GM06990 (cell line): ENCODE results near the gene CSF1.
"Not testable (repeated sequence)": the region's sequence is repeated elsewhere in the genome, so short reads cannot be mapped to it uniquely, and the experiment has no call there.

Experiments used
- DNase-seq: peaks from one replicate; pipeline ENCODE4 v3.0.0-alpha.2; 2011; ENCODE audit not compliant: insufficient read length; ENCODE audit errors: extremely low read depth
- H3K27me3 ChIP-seq: replicated peaks from 2 replicates; pipeline ENCODE4 v1.6.0; 2011; ENCODE audit warnings: low read length; ENCODE audit not compliant: control insufficient read depth, insufficient read depth
- H3K36me3 ChIP-seq: 2 replicates; pipeline ENCODE4 v1.5.1; 2011; ENCODE audit warnings: low read length; ENCODE audit not compliant: control insufficient read depth, insufficient read depth
- H3K4me3 ChIP-seq: replicated peaks from 2 replicates; pipeline ENCODE4 v1.5.1; 2011; ENCODE audit warnings: low read depth, mild to moderate bottlenecking, control low read depth, low read length
- CTCF ChIP-seq: IDR thresholded peaks from 2 replicates; pipeline ENCODE4 v1.5.1; 2011; ENCODE audit warnings: low read length, control low read depth, mild to moderate bottlenecking, inconsistent platforms; ENCODE audit not compliant: insufficient read depth, poor library complexity, severe bottlenecking

The CSF1 gene

GRCh38 chr1:109910123-109910962, at the start of gene CSF1:
TSS of gene CSF1 (plus strand) at chr1:109910849. CDS start at chr1:109911024, 175 bp downstream.
- DNase-seq, result peak; percentile 73
- H3K36me3 ChIP-seq, result peaks cover 6% of the 10 kb centered on the region
- peak within 1 kb of the TSS; percentile 84 for H3K4me3 ChIP-seq
- no peak for TF ChIP-seq CTCF
- H3K27me3 ChIP-seq, result no peaks in the 10 kb centered on the region

- H3K27me3 ChIP-seq, H3K4me3 ChIP-seq, DNase-seq, H3K36me3 ChIP-seq: not testable (repeated sequence)
These were observed 49.0 kb upstream of the CSF1 start for GRCh38 chr1:109861616-109862015.

GRCh38 chr1:109863667-109864046, 47.0 kb upstream of the CSF1 start:
- no peak for TF ChIP-seq CTCF
- no peak for DNase-seq
- Histone ChIP-seq H3K27me3 (no peaks in the 10 kb centered on the region), H3K4me3 (no peak overlapping the region), H3K36me3 (no peaks in the 10 kb centered on the region)

- no peak for TF ChIP-seq CTCF
- no peak overlapping the region for H3K4me3 ChIP-seq
- no peak for DNase-seq
These were observed 46.4 kb upstream of the CSF1 start for GRCh38 chr1:109864047-109864822.

GRCh38 chr1:109864930-109865612, 45.6 kb upstream of the CSF1 start:
- no peaks in the 10 kb centered on the region for H3K36me3 ChIP-seq
- DNase-seq, result no peak
- no peaks in the 10 kb centered on the region for H3K27me3 ChIP-seq
- no peak for TF ChIP-seq CTCF
- no peak overlapping the region for H3K4me3 ChIP-seq

More at GRCh38 chr1:109864047-109864822, 46.4 kb upstream of the CSF1 start:
- H3K36me3 ChIP-seq, result no peaks in the 10 kb centered on the region
- no peaks in the 10 kb centered on the region for H3K27me3 ChIP-seq

- Histone ChIP-seq H3K4me3 (no peak overlapping the region), H3K27me3 (no peaks in the 10 kb centered on the region), H3K36me3 (no peaks in the 10 kb centered on the region)
- TF ChIP-seq CTCF, result no peak
- DNase-seq, result no peak
These were observed 44.6 kb upstream of the CSF1 start for GRCh38 chr1:109866071-109866470.
